K562 (cell line): ENCODE results near the gene CNOT4. TPM values are rescaled to one million over a fixed set of nuclear protein-coding genes. Genes with fewer than 3 reads are reported as not detected.

ENCODE experiments used
- ARID1B ChIP-seq: fragments of 450-650 bp; IDR thresholded peaks from 2 replicates; pipeline ENCODE4 v1.6.1; 2016; ENCODE audit warnings: antibody characterized with exemption, mild to moderate bottlenecking, inconsistent platforms
- ATF7 ChIP-seq: fragments of 450-650 bp; IDR thresholded peaks from 2 replicates; pipeline ENCODE4 v1.7.1; 2014; ENCODE audit warnings: mild to moderate bottlenecking, moderate library complexity
- BDP1 ChIP-seq: IDR thresholded peaks from 3 replicates; pipeline ENCODE4 v1.6.1; 2011; ENCODE audit not compliant: insufficient read length, insufficient read depth
- ETV1 ChIP-seq: fragments of 450-650 bp; conservative IDR thresholded peaks from 2 replicates; pipeline ENCODE4 v1.6.1; 2016; ENCODE audit warnings: missing genetic modification characterization, control low read depth, low read depth, missing compliant biosample characterization
- MECOM ChIP-seq: fragments of 250-450 bp; sonication (Bioruptor Pico); IDR thresholded peaks from 2 replicates; pipeline ENCODE4 v1.8.0; 2022; ENCODE audit warnings: inconsistent platforms
- MIER1 ChIP-seq: fragments of 450-650 bp; IDR thresholded peaks from 2 replicates; pipeline ENCODE4 v1.6.1; 2016; ENCODE audit warnings: antibody characterized with exemption, mild to moderate bottlenecking, low read depth
- NBN ChIP-seq: fragments of 450-650 bp; IDR thresholded peaks from 2 replicates; pipeline ENCODE4 v1.6.1; 2016; ENCODE audit warnings: low read depth, mild to moderate bottlenecking
- RCOR1 ChIP-seq, 2 experiments: IDR thresholded peaks; 2 replicates each; pipeline ENCODE4 v1.6.1; 2012; ENCODE audit warnings: low read depth in 2 of 2, low read length in 2 of 2, borderline replicate concordance in 1 of 2, improper control_type of control experiment in 1 of 2
- TARDBP ChIP-seq: fragments of 450-650 bp; IDR thresholded peaks from 2 replicates; pipeline ENCODE4 v1.6.1; 2016
- TRIM28 ChIP-seq: fragments of 450-650 bp; IDR thresholded peaks from 2 replicates; pipeline ENCODE4 v1.6.1; 2017
- ZC3H8 ChIP-seq: fragments of 450-650 bp; IDR thresholded peaks from 2 replicates; pipeline ENCODE4 v1.6.1; 2017
- ZNF263 ChIP-seq: sonication (generic); formaldehyde crosslinking; IDR thresholded peaks from 2 replicates; pipeline ENCODE4 v1.8.0; 2022; ENCODE audit warnings: mild to moderate bottlenecking, missing genetic modification reagents, borderline replicate concordance
- ZNF274 ChIP-seq: IDR thresholded peaks from 2 replicates; pipeline ENCODE4 v1.6.1; 2011; ENCODE audit warnings: low read depth, mild to moderate bottlenecking, low read length, moderate library complexity, borderline replicate concordance
- ZNF280A ChIP-seq: fragments of 450-650 bp; IDR thresholded peaks from 2 replicates; pipeline ENCODE4 v1.6.1; 2018; ENCODE audit warnings: mild to moderate bottlenecking, low read depth; ENCODE audit not compliant: partially characterized antibody
- polyA plus RNA-seq, 8 experiments: library from polyadenylated mRNA; depleted of rRNA in 4 of 8; stranded (reverse) in 5 of 8; unstranded in 3 of 8; fragments of >200 nt; fragmentation: Nextera tagmentation in 2 of 8; fragmentation: Illumina TruSeq in 1 of 8; extraction: Ambion mirVana in 2 of 8; extraction: Trizol in 1 of 8; gene quantifications; 2 replicates each; pipeline versions ENCODE4 v1.2.1 to v1.2.3, GENCODE V29; 2011 to 2014; ENCODE audit warnings: inconsistent platforms in 1 of 8, missing spikeins in 1 of 8
- total RNA-seq, 7 experiments: library from RNA; depleted of rRNA in 6 of 7; stranded (reverse); fragments of >200 nt in 6 of 7; fragmentation: Illumina TruSeq in 2 of 7; extraction: Trizol in 2 of 7; gene quantifications; 2 replicates each; pipeline versions ENCODE4 v1.2.1 to v1.2.3, GENCODE V29; 2011 to 2021; ENCODE audit warnings: low replicate concordance in 1 of 7
- TF ChIP-seq, protein P1 (sequence below), 2 experiments: fragments of 450-650 bp in 1 of 2; sonication (generic) in 1 of 2; formaldehyde crosslinking in 1 of 2; IDR thresholded peaks; 2 replicates each; pipeline versions ENCODE4 v1.7.1 to v1.9.0; 2016 to 2022; ENCODE audit warnings: inconsistent platforms in 1 of 2, mild to moderate bottlenecking in 1 of 2, missing genetic modification reagents in 1 of 2
- TF ChIP-seq, protein P2 (sequence below): sonication (generic); formaldehyde crosslinking; IDR thresholded peaks from 2 replicates; pipeline ENCODE4 v1.8.0; 2022; ENCODE audit warnings: missing genetic modification reagents, mild to moderate bottlenecking, borderline replicate concordance

The CNOT4 gene
- total and polyA plus RNA-seq, 9 of the 15 experiments (the other 6 are each of a cell fraction or from before 2014, with no cell fraction given): 8.6 to 24.1 (median 15.4) TPM

- TF ChIP-seq, protein P1, sequence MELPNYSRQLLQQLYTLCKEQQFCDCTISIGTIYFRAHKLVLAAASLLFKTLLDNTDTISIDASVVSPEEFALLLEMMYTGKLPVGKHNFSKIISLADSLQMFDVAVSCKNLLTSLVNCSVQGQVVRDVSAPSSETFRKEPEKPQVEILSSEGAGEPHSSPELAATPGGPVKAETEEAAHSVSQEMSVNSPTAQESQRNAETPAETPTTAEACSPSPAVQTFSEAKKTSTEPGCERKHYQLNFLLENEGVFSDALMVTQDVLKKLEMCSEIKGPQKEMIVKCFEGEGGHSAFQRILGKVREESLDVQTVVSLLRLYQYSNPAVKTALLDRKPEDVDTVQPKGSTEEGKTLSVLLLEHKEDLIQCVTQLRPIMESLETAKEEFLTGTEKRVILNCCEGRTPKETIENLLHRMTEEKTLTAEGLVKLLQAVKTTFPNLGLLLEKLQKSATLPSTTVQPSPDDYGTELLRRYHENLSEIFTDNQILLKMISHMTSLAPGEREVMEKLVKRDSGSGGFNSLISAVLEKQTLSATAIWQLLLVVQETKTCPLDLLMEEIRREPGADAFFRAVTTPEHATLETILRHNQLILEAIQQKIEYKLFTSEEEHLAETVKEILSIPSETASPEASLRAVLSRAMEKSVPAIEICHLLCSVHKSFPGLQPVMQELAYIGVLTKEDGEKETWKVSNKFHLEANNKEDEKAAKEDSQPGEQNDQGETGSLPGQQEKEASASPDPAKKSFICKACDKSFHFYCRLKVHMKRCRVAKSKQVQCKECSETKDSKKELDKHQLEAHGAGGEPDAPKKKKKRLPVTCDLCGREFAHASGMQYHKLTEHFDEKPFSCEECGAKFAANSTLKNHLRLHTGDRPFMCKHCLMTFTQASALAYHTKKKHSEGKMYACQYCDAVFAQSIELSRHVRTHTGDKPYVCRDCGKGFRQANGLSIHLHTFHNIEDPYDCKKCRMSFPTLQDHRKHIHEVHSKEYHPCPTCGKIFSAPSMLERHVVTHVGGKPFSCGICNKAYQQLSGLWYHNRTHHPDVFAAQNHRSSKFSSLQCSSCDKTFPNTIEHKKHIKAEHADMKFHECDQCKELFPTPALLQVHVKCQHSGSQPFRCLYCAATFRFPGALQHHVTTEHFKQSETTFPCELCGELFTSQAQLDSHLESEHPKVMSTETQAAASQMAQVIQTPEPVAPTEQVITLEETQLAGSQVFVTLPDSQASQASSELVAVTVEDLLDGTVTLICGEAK (IDR thresholded peaks at IDR 0.05): 0 out of 2 replicates have a peak, but pooled peaks have one; percentile 44
- TF ChIP-seq, protein P1 (CRISPR knock-in tag; IDR thresholded peaks at IDR 0.05): no peak
- 0 out of 2 replicates have a peak, but pooled peaks have one; percentile 54 for TF ChIP-seq ZC3H8
- TF ChIP-seq BDP1: no peak
- peak; percentile 32; the same call in 1 of the 2 replicates for TF ChIP-seq TRIM28
- TF ChIP-seq ETV1 (tag): peak; percentile 43; the same call in 1 of the 2 replicates
- TF ChIP-seq, protein P2, sequence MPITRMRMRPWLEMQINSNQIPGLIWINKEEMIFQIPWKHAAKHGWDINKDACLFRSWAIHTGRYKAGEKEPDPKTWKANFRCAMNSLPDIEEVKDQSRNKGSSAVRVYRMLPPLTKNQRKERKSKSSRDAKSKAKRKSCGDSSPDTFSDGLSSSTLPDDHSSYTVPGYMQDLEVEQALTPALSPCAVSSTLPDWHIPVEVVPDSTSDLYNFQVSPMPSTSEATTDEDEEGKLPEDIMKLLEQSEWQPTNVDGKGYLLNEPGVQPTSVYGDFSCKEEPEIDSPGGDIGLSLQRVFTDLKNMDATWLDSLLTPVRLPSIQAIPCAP (CRISPR knock-in tag): no peak
- peak; percentile 51; the same call in 1 of the 2 replicates for TF ChIP-seq NBN
- TF ChIP-seq MECOM (CRISPR knock-in tag): peak; percentile 60; the same call in 1 of the 2 replicates
- peak; percentile 3 for TF ChIP-seq ZNF280A
- TF ChIP-seq ZNF263 (CRISPR knock-in tag): 0 out of 2 replicates have a peak, but pooled peaks have one; percentile 1
- TF ChIP-seq ZNF274: no peak
- TF ChIP-seq ATF7: peak; percentile 8; the same call in 1 of the 2 replicates
- 0 out of 2 replicates have a peak, but pooled peaks have one; percentile 9 for TF ChIP-seq ARID1B
- peak in 1 of 2 experiments; percentile 48; a peak in 1 of 4 replicates for TF ChIP-seq RCOR1 (IDR thresholded peaks at IDR 0.05; ENCODE audit: borderline replicate concordance in 1 of 2, low read depth in 2 of 2, low read length in 2 of 2)
- TF ChIP-seq TARDBP: peak; percentile 34; the same call in 1 of the 2 replicates
- 0 out of 2 replicates have a peak, but pooled peaks have one; percentile 75 for TF ChIP-seq MIER1
Measured at GRCh38 chr7:135558337-135558767, 48.5 kb upstream of the CNOT4 start (continued).
